Left ventricle myocardium inferior (tissue), 1 donor: Measurements from ENCODE around the gene TBPL2. TPM values are rescaled to one million over a fixed set of nuclear protein-coding genes. Genes with fewer than 3 reads are reported as not detected.

ENCODE experiments used
- DNase-seq: peaks from one replicate; pipeline ENCODE4 v3.0.0-alpha.2; 2020
- H3K27ac ChIP-seq: fragments of 200-600 bp; replicated peaks from 2 replicates; pipeline ENCODE4 v1.8.0; 2021
- H3K27me3 ChIP-seq: fragments of 200-600 bp; 2 replicates; pipeline ENCODE4 v1.8.0; 2021; ENCODE audit warnings: low read depth
- H3K36me3 ChIP-seq: fragments of 200-600 bp; 2 replicates; pipeline ENCODE4 v1.8.0; 2021
- H3K4me1 ChIP-seq: fragments of 200-600 bp; 2 replicates; pipeline ENCODE4 v1.8.0; 2021
- H3K4me3 ChIP-seq: fragments of 200-600 bp; 2 replicates; pipeline ENCODE4 v1.8.0; 2021; ENCODE audit warnings: mild to moderate bottlenecking, moderate library complexity
- H3K9me3 ChIP-seq: fragments of 200-600 bp; replicated peaks from 2 replicates; pipeline ENCODE4 v1.8.0; 2021
- intact Hi-C: fragments of 100-400 bp; cut with micrococcal nuclease; formaldehyde crosslinking; loops from one replicate; pipeline ENCODE4 v1.11.0; 2022
- total RNA-seq: library from RNA; stranded (reverse); fragmentation: NEBNext Ultra II Directional; extraction: Animal tissue kit (Norgen Biotek cat#: 25700); gene quantifications from one replicate; pipeline ENCODE4 v1.2.1, GENCODE V29; 2021
- TF ChIP-seq, protein P1 (sequence below): fragments of 200-600 bp; IDR thresholded peaks from 2 replicates; pipeline ENCODE4 v1.8.0; 2021; ENCODE audit warnings: antibody characterized with exemption, mild to moderate bottlenecking, borderline replicate concordance
- donor health status: DM: no; HTN: yes; CAD: no; lungs with severe emphysema.

The TBPL2 gene
- total RNA-seq, 1 donor from 2014 or later = not detected

DNA sequence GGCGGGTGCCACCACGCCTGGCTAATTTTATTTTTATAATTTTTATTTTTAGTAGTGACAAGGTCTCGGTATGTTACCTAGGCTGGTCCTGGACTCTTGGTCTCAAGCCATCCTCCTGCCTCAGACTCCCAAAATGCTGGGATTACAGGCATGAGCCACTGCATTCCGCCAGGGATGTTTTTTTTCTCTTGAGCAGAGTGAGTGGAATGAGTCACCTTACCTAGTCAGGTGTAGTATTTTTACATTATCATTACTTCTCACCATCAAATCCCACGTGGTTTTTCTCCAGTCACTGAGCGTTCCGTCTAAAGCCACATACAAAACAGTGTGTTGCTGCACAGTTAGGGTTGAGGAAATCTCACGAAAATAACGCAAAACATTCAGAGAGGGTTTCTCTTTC, 870 bp upstream of the TBPL2 start:
- H3K4me3 ChIP-seq = no peak overlapping the region
- H3K4me1 ChIP-seq = peaks cover 5% of the 10 kb centered on the region
- TF ChIP-seq, protein P1, sequence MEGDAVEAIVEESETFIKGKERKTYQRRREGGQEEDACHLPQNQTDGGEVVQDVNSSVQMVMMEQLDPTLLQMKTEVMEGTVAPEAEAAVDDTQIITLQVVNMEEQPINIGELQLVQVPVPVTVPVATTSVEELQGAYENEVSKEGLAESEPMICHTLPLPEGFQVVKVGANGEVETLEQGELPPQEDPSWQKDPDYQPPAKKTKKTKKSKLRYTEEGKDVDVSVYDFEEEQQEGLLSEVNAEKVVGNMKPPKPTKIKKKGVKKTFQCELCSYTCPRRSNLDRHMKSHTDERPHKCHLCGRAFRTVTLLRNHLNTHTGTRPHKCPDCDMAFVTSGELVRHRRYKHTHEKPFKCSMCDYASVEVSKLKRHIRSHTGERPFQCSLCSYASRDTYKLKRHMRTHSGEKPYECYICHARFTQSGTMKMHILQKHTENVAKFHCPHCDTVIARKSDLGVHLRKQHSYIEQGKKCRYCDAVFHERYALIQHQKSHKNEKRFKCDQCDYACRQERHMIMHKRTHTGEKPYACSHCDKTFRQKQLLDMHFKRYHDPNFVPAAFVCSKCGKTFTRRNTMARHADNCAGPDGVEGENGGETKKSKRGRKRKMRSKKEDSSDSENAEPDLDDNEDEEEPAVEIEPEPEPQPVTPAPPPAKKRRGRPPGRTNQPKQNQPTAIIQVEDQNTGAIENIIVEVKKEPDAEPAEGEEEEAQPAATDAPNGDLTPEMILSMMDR = no peak
- no peak overlapping the region for H3K27ac ChIP-seq
- no peak for DNase-seq
- H3K27me3 ChIP-seq = peaks cover 31% of the 10 kb centered on the region
- no peaks in the 10 kb centered on the region for H3K36me3 ChIP-seq
- no peaks in the 10 kb centered on the region for H3K9me3 ChIP-seq
- intact Hi-C loops = loop anchor here (10.0 kb wide), 1 partner anchor 1044 kb away; no protein-coding TSS in a partner anchor

- H3K36me3 ChIP-seq = no peaks in the 10 kb centered on the region
- H3K27me3 ChIP-seq = peaks cover 31% of the 10 kb centered on the region
- H3K4me3 ChIP-seq = no peak overlapping the region
- DNase-seq = no peak
- no peaks in the 10 kb centered on the region for H3K4me1 ChIP-seq
- no peak overlapping the region for H3K27ac ChIP-seq
- TF ChIP-seq, protein P1 = peak; percentile 68
- H3K9me3 ChIP-seq = no peaks in the 10 kb centered on the region
- intact Hi-C loops = no loop called here
Measured at GRCh38 chr14:55438066-55438683, 2.2 kb downstream of the TBPL2 start.

- TF ChIP-seq, protein P1 = no peak
- intact Hi-C loops = no loop called here
- H3K4me1 ChIP-seq = no peaks in the 10 kb centered on the region
Measured at GRCh38 chr14:55436931-55437330, 3.5 kb downstream of the TBPL2 start.

GRCh38 chr14:55436519-55436918, 3.9 kb downstream of the TBPL2 start:
- Histone ChIP-seq H3K4me3 (no peak overlapping the region), H3K4me1 (no peaks in the 10 kb centered on the region), H3K36me3 (no peaks in the 10 kb centered on the region), H3K9me3 (no peaks in the 10 kb centered on the region), H3K27me3 (peaks cover 31% of the 10 kb centered on the region), H3K27ac (no peak overlapping the region)
- no peak for DNase-seq
- TF ChIP-seq, protein P1 = no peak
- intact Hi-C loops = no loop called here

More at GRCh38 chr14:55436931-55437330, 3.5 kb downstream of the TBPL2 start:
- peaks cover 31% of the 10 kb centered on the region for H3K27me3 ChIP-seq
- no peak overlapping the region for H3K4me3 ChIP-seq
- no peak overlapping the region for H3K27ac ChIP-seq
- H3K36me3 ChIP-seq = no peaks in the 10 kb centered on the region
- no peak for DNase-seq
- H3K9me3 ChIP-seq = no peaks in the 10 kb centered on the region

DNA sequence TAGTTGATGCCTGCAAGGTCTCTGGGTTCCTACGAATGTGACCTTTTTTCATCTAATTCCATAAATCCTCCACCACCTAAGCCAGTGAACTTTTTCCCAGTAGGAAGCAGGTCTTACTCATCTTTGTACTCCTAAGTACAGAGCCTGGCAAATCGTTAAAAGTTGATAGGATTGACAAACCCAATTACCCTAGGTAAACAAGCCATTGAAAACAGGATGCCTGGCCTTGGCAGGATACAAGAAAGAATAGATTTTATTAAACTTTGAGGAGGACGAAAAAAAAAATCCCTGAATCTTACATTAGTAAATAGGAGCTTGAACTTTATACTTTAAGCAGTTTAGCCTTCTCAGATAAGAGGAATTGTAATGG, 5.6 kb downstream of the TBPL2 start:
- Histone ChIP-seq H3K27me3 (peaks cover 17% of the 10 kb centered on the region), H3K9me3 (no peaks in the 10 kb centered on the region), H3K27ac (no peak overlapping the region), H3K4me3 (no peak overlapping the region), H3K36me3 (no peaks in the 10 kb centered on the region), H3K4me1 (peaks cover 3% of the 10 kb centered on the region)
- DNase-seq = no peak
- TF ChIP-seq, protein P1 = no peak
- intact Hi-C loops = no loop called here
